CD8-positive, alpha-beta memory T cell (primary cell): ENCODE results near the gene ADRA2C. TPM values are rescaled to one million over a fixed set of nuclear protein-coding genes. Genes with fewer than 3 reads are reported as not detected.

ENCODE experiments used
- CTCF ChIA-PET: fragments of 350-600 bp; sonication (Branson Sonifier 250); formaldehyde crosslinking; loops from one replicate; lab custom pipeline; 2021; ENCODE audit warnings: antibody characterized with exemption; lab: Charles Lee
- POLR2A ChIA-PET: fragments of 350-600 bp; sonication (Branson Sonifier 250); formaldehyde crosslinking; loops from one replicate; lab custom pipeline; 2021; ENCODE audit warnings: antibody characterized with exemption; lab: Charles Lee
- DNase-seq, 5 donors: peaks; one replicate each; pipeline versions ENCODE4 v3.0.0 to v3.0.0-alpha.2; 2020 to 2022; ENCODE audit warnings: mixed read lengths in 1 of 5
- H3K27ac ChIP-seq: one replicate; pipeline ENCODE4 v1.7.0; 2013; ENCODE audit warnings: low read depth, mild to moderate bottlenecking, low read length, moderate library complexity
- H3K27me3 ChIP-seq: 2 replicates; pipeline ENCODE4 v1.7.0; 2013; ENCODE audit warnings: low read length, mild to moderate bottlenecking; ENCODE audit not compliant: insufficient read depth, poor library complexity, severe bottlenecking
- H3K36me3 ChIP-seq: 2 replicates; pipeline ENCODE4 v1.7.0; 2013; ENCODE audit warnings: mild to moderate bottlenecking, low read length, moderate library complexity; ENCODE audit not compliant: insufficient read depth
- H3K4me1 ChIP-seq: 2 replicates; pipeline ENCODE4 v1.7.0; 2013; ENCODE audit warnings: mild to moderate bottlenecking, low read length, moderate library complexity; ENCODE audit not compliant: insufficient read depth
- H3K4me3 ChIP-seq: 2 replicates; pipeline ENCODE4 v1.7.0; 2013; ENCODE audit warnings: mild to moderate bottlenecking, low read length
- H3K9me3 ChIP-seq: 2 replicates; pipeline ENCODE4 v1.7.0; 2013; ENCODE audit warnings: mild to moderate bottlenecking, low read length
- H3K27ac Mint-ChIP-seq, 8 donors: one replicate each; pipeline ENCODE4 v1.8.0; 2020 to 2021; ENCODE audit warnings: mixed read lengths in 8 of 8, mild to moderate bottlenecking in 6 of 8, inconsistent platforms in 3 of 8, moderate library complexity in 3 of 8
- H3K27me3 Mint-ChIP-seq, 2 donors: one replicate each; pipeline ENCODE4 v1.8.0; 2020 to 2021; ENCODE audit warnings: mixed read lengths in 2 of 2, mild to moderate bottlenecking in 1 of 2, moderate library complexity in 1 of 2
- H3K36me3 Mint-ChIP-seq, 3 donors: one replicate each; pipeline ENCODE4 v1.8.0; 2020 to 2021; ENCODE audit warnings: mixed read lengths in 3 of 3, inconsistent platforms in 1 of 3, mild to moderate bottlenecking in 1 of 3
- H3K4me1 Mint-ChIP-seq, 3 donors: one replicate each; pipeline ENCODE4 v1.8.0; 2020 to 2021; ENCODE audit warnings: mixed read lengths in 3 of 3, inconsistent platforms in 1 of 3, mild to moderate bottlenecking in 1 of 3
- H3K4me3 Mint-ChIP-seq, 7 donors: one replicate each; pipeline ENCODE4 v1.8.0; 2020 to 2021; ENCODE audit warnings: mixed read lengths in 7 of 7, mild to moderate bottlenecking in 6 of 7, moderate library complexity in 4 of 7, inconsistent platforms in 2 of 7
- H3K9me3 Mint-ChIP-seq, 5 donors: one replicate each; pipeline ENCODE4 v1.8.0; 2020 to 2022; ENCODE audit warnings: mixed read lengths in 5 of 5, mild to moderate bottlenecking in 3 of 5, moderate library complexity in 2 of 5, inconsistent platforms in 1 of 5
- polyA plus RNA-seq: library from polyadenylated mRNA; unstranded; fragments of 300-500 nt; fragmentation: Illumina TruSeq; gene quantifications from one replicate; pipeline ENCODE4 v1.2.3, GENCODE V29; 2021
- total RNA-seq, 2 experiments: library from RNA; stranded (reverse); gene quantifications; one replicate each; pipeline ENCODE4 v1.2.3, GENCODE V29; 2021

ADRA2C gene
- total and polyA plus RNA-seq, 3 experiments from 2014 or later = not detected

GRCh38 chr4:3729882-3730226 is 36.3 kb upstream of the ADRA2C start:
- Mint-ChIP-seq H3K4me3 (no peak overlapping the region), H3K36me3 (no peaks in the 10 kb centered on the region), H3K9me3 (no peaks in the 10 kb centered on the region), H3K27me3 (peaks cover 3 to 11% of the 10 kb centered on the region in 2 donors), H3K27ac (no peak overlapping the region), H3K4me1 (no peaks in the 10 kb centered on the region)
- Histone ChIP-seq H3K27me3 (no peaks in the 10 kb centered on the region), H3K4me3 (no peak overlapping the region), H3K36me3 (no peaks in the 10 kb centered on the region), H3K27ac (no peak overlapping the region), H3K9me3 (no peaks in the 10 kb centered on the region), H3K4me1 (no peaks in the 10 kb centered on the region)
- ChIA-PET POLR2A (no interaction called here), CTCF (no interaction called here)
- DNase-seq = no peak

- Mint-ChIP-seq H3K4me1 (no peaks in the 10 kb centered on the region), H3K9me3 (no peaks in the 10 kb centered on the region), H3K27me3 (peaks cover 3 to 11% of the 10 kb centered on the region in 2 donors), H3K27ac (no peak overlapping the region), H3K36me3 (no peaks in the 10 kb centered on the region), H3K4me3 (no peak overlapping the region)
- Histone ChIP-seq H3K36me3 (no peaks in the 10 kb centered on the region), H3K4me1 (no peaks in the 10 kb centered on the region), H3K27me3 (no peaks in the 10 kb centered on the region), H3K4me3 (no peak overlapping the region), H3K9me3 (no peaks in the 10 kb centered on the region), H3K27ac (no peak overlapping the region)
- CTCF ChIA-PET = no interaction called here
- POLR2A ChIA-PET = no interaction called here
- no peak for DNase-seq
Observed at GRCh38 chr4:3730422-3731190, 35.6 kb upstream of the ADRA2C start.

- no peaks in the 10 kb centered on the region for H3K4me1 Mint-ChIP-seq
- no peaks in the 10 kb centered on the region for H3K4me1 ChIP-seq
- H3K27me3 ChIP-seq = no peaks in the 10 kb centered on the region
- no peak overlapping the region for H3K27ac Mint-ChIP-seq
- ChIA-PET POLR2A (no interaction called here), CTCF (no interaction called here)
- H3K36me3 ChIP-seq = no peaks in the 10 kb centered on the region
- H3K9me3 Mint-ChIP-seq = peaks cover 0 to 2% (median 0%) of the 10 kb centered on the region in 5 donors
- H3K4me3 ChIP-seq = no peak overlapping the region
- H3K27me3 Mint-ChIP-seq = peaks cover under 1 to 23% of the 10 kb centered on the region in 2 donors
- no peaks in the 10 kb centered on the region for H3K9me3 ChIP-seq
- no peak overlapping the region for H3K27ac ChIP-seq
- H3K4me3 Mint-ChIP-seq = no peak overlapping the region
- DNase-seq = no peak
- no peaks in the 10 kb centered on the region for H3K36me3 Mint-ChIP-seq
Observed at GRCh38 chr4:3732076-3733028, 33.8 kb upstream of the ADRA2C start.

GRCh38 chr4:3733195-3733594 is 33.0 kb upstream of the ADRA2C start:
- H3K27ac ChIP-seq = no peak overlapping the region
- no peak for DNase-seq
- no peak overlapping the region for H3K4me3 ChIP-seq
- Mint-ChIP-seq H3K4me3 (no peak overlapping the region), H3K27ac (no peak overlapping the region), H3K4me1 (no peaks in the 10 kb centered on the region), H3K27me3 (peaks cover 3 to 26% of the 10 kb centered on the region in 2 donors), H3K9me3 (peaks cover 0 to 2% (median 0%) of the 10 kb centered on the region in 5 donors), H3K36me3 (no peaks in the 10 kb centered on the region)
- H3K9me3 ChIP-seq = no peaks in the 10 kb centered on the region
- H3K27me3 ChIP-seq = no peaks in the 10 kb centered on the region
- no peaks in the 10 kb centered on the region for H3K36me3 ChIP-seq
- no peaks in the 10 kb centered on the region for H3K4me1 ChIP-seq
- ChIA-PET CTCF (no interaction called here), POLR2A (no interaction called here)

- Mint-ChIP-seq H3K36me3 (no peaks in the 10 kb centered on the region), H3K9me3 (peaks cover 0 to 2% (median 0%) of the 10 kb centered on the region in 5 donors), H3K4me1 (no peaks in the 10 kb centered on the region), H3K27me3 (peaks cover 3 to 20% of the 10 kb centered on the region in 2 donors), H3K27ac (no peak overlapping the region), H3K4me3 (no peak overlapping the region)
- Histone ChIP-seq H3K27me3 (no peaks in the 10 kb centered on the region), H3K9me3 (no peaks in the 10 kb centered on the region), H3K27ac (no peak overlapping the region), H3K4me1 (no peaks in the 10 kb centered on the region), H3K36me3 (no peaks in the 10 kb centered on the region), H3K4me3 (no peak overlapping the region)
- CTCF ChIA-PET = no interaction called here
- no peak for DNase-seq
- POLR2A ChIA-PET = no interaction called here
Observed at GRCh38 chr4:3735196-3735595, 31.0 kb upstream of the ADRA2C start.

- Histone ChIP-seq H3K4me1 (no peaks in the 10 kb centered on the region), H3K9me3 (no peaks in the 10 kb centered on the region), H3K4me3 (no peak overlapping the region), H3K36me3 (no peaks in the 10 kb centered on the region), H3K27ac (no peak overlapping the region), H3K27me3 (no peaks in the 10 kb centered on the region)
- DNase-seq = no peak
- Mint-ChIP-seq H3K9me3 (peaks cover 0 to 4% (median 0%) of the 10 kb centered on the region in 5 donors), H3K4me3 (no peak overlapping the region), H3K27ac (no peak overlapping the region), H3K4me1 (no peaks in the 10 kb centered on the region), H3K36me3 (no peaks in the 10 kb centered on the region), H3K27me3 (peaks cover 8 to 25% of the 10 kb centered on the region in 2 donors)
- ChIA-PET CTCF (no interaction called here), POLR2A (no interaction called here)
Observed at GRCh38 chr4:3736290-3736689, 29.9 kb upstream of the ADRA2C start.

GRCh38 chr4:3736806-3737205 is 29.4 kb upstream of the ADRA2C start:
- Histone ChIP-seq H3K27me3 (no peaks in the 10 kb centered on the region), H3K9me3 (no peaks in the 10 kb centered on the region), H3K4me3 (no peak overlapping the region), H3K27ac (no peak overlapping the region), H3K36me3 (no peaks in the 10 kb centered on the region), H3K4me1 (no peaks in the 10 kb centered on the region)
- H3K4me3 Mint-ChIP-seq = no peak overlapping the region
- peaks cover 0 to 4% (median 0%) of the 10 kb centered on the region in 5 donors for H3K9me3 Mint-ChIP-seq
- ChIA-PET POLR2A (no interaction called here), CTCF (no interaction called here)
- H3K4me1 Mint-ChIP-seq = no peaks in the 10 kb centered on the region
- H3K27ac Mint-ChIP-seq = no peak overlapping the region
- peaks cover 8 to 26% of the 10 kb centered on the region in 2 donors for H3K27me3 Mint-ChIP-seq
- no peak for DNase-seq
- peaks cover 0 to under 1% (median 0%) of the 10 kb centered on the region in 3 donors for H3K36me3 Mint-ChIP-seq

GRCh38 chr4:3739577-3739976 is 26.6 kb upstream of the ADRA2C start:
- H3K4me1 Mint-ChIP-seq = no peaks in the 10 kb centered on the region
- Histone ChIP-seq H3K4me3 (no peak overlapping the region), H3K36me3 (no peaks in the 10 kb centered on the region), H3K27me3 (peaks cover 4% of the 10 kb centered on the region), H3K4me1 (no peaks in the 10 kb centered on the region), H3K27ac (no peak overlapping the region), H3K9me3 (no peaks in the 10 kb centered on the region)
- peaks cover 0 to 9% (median 5%) of the 10 kb centered on the region in 5 donors for H3K9me3 Mint-ChIP-seq
- peaks cover 17 to 51% of the 10 kb centered on the region in 2 donors for H3K27me3 Mint-ChIP-seq
- no peak overlapping the region for H3K4me3 Mint-ChIP-seq
- DNase-seq = no peak
- POLR2A ChIA-PET = no interaction called here
- no peak overlapping the region for H3K27ac Mint-ChIP-seq
- peaks cover 0 to 4% (median 0%) of the 10 kb centered on the region in 3 donors for H3K36me3 Mint-ChIP-seq
- CTCF ChIA-PET = no interaction called here
